Omental fat pad (tissue), 4 donors: Measurements from ENCODE around the gene WDR1. TPM values are rescaled to one million over a fixed set of nuclear protein-coding genes. Genes with fewer than 3 reads are reported as not detected.
A peak's percentile ranks its signal among the peaks of the same experiment; 100 is the strongest.

Experiments used
- ATAC-seq: fragments of 150-250 bp; one replicate; pipeline ENCODE4 v1.9.1; 2016; ENCODE audit warnings: mild to moderate bottlenecking, moderate library complexity; ENCODE audit not compliant: low FRiP score
- DNase-seq: peaks from one replicate; pipeline ENCODE4 v3.0.0-alpha.2; 2019; ENCODE audit warnings: low spot score
- CTCF ChIP-seq, 3 donors: fragments of 450-650 bp; IDR thresholded peaks; one replicate each; pipeline ENCODE4 v1.5.1; 2016 to 2017; ENCODE audit warnings: antibody characterized with exemption in 3 of 3, mild to moderate bottlenecking in 3 of 3, moderate library complexity in 2 of 3
- total RNA-seq, 4 donors: library from RNA; depleted of rRNA; stranded (reverse); fragments of >200 nt; gene quantifications; one replicate each; pipeline ENCODE4 v1.1.0, GENCODE V29; 2016

WDR1 gene
- total RNA-seq, 4 donors from 2014 or later: 114 to 219 (median 135) TPM

GRCh38 chr4:10096978-10097335 is 19.6 kb downstream of the WDR1 start:
- ATAC-seq (no peak), DNase-seq (no peak)
- TF ChIP-seq CTCF (IDR thresholded peaks at IDR 0.05): no peak

- ATAC-seq (peak; percentile 90), DNase-seq (peak; percentile 62)
- no peak for TF ChIP-seq CTCF (IDR thresholded peaks at IDR 0.05)
Measured at GRCh38 chr4:10096201-10096977, 20.2 kb downstream of the WDR1 start.

GRCh38 chr4:10095296-10095991 is 21.2 kb downstream of the WDR1 start:
- no peak for TF ChIP-seq CTCF (IDR thresholded peaks at IDR 0.05)
- ATAC-seq: no peak

GRCh38 chr4:10094841-10095240 is 21.8 kb downstream of the WDR1 start:
- DNase-seq (no peak), ATAC-seq (no peak)
- TF ChIP-seq CTCF (IDR thresholded peaks at IDR 0.05): no peak

More at GRCh38 chr4:10095296-10095991, 21.2 kb downstream of the WDR1 start:
- DNase-seq: no peak

- DNase-seq: no peak
- no peak for TF ChIP-seq CTCF (IDR thresholded peaks at IDR 0.05)
Measured at GRCh38 chr4:10093801-10094552, 22.6 kb downstream of the WDR1 start.

GRCh38 chr4:10093271-10093621 is 23.4 kb downstream of the WDR1 start:
- DNase-seq (no peak), ATAC-seq (no peak)
- TF ChIP-seq CTCF (IDR thresholded peaks at IDR 0.05): no peak

More at GRCh38 chr4:10093801-10094552, 22.6 kb downstream of the WDR1 start:
- ATAC-seq: no peak
